OCI-LY3 (cell line): ENCODE measurements around the gene DNAJA2.
A peak's percentile ranks its signal among the peaks of the same experiment; 100 is the strongest.

Experiments used
- H2AFZ ChIP-seq: fragments of 200-600, 300-600 bp; shearing (Covaris generic); 2 replicates; pipeline ENCODE4 v1.6.0; 2014; ENCODE audit warnings: antibody characterized with exemption, low read depth, low read length
- H3K27ac ChIP-seq: fragments of 200-600, 300-600 bp; sonication (generic); 2 replicates; pipeline ENCODE4 v1.5.1; 2014; ENCODE audit warnings: mild to moderate bottlenecking, low read length, moderate library complexity, mixed read lengths
- H3K27me3 ChIP-seq: fragments of 200-600, 300-600 bp; sonication (generic); 2 replicates; pipeline ENCODE4 v1.6.1; 2014; ENCODE audit warnings: low read depth, low read length, mixed read lengths
- H3K36me3 ChIP-seq: fragments of 200-600, 300-600 bp; sonication (generic); replicated peaks from 2 replicates; pipeline ENCODE3; 2014; ENCODE audit warnings: low read depth, low read length, mixed read lengths
- H3K4me1 ChIP-seq: fragments of 300-600, 200-600 bp; sonication (generic); 2 replicates; pipeline ENCODE4 v1.6.1; 2014; ENCODE audit warnings: low read length, mixed read lengths
- H3K4me2 ChIP-seq: fragments of 200-600, 300-600 bp; sonication (generic); 2 replicates; pipeline ENCODE4 v1.6.1; 2014; ENCODE audit warnings: low read length, mixed read lengths
- H3K4me3 ChIP-seq: fragments of 300-600, 200-600 bp; sonication (generic); 2 replicates; pipeline ENCODE4 v1.5.1; 2014; ENCODE audit warnings: antibody characterized with exemption, mild to moderate bottlenecking, low read length, moderate library complexity
- H3K79me2 ChIP-seq: fragments of 300-600, 200-600 bp; shearing (Covaris generic); 2 replicates; pipeline ENCODE4 v1.6.1; 2014; ENCODE audit warnings: mild to moderate bottlenecking, low read length, mixed read lengths
- H3K9ac ChIP-seq: fragments of 300-600, 200-600 bp; shearing (Covaris generic); 2 replicates; pipeline ENCODE4 v1.6.0; 2014; ENCODE audit warnings: mild to moderate bottlenecking, low read length, moderate library complexity
- H3K9me3 ChIP-seq: fragments of 200-600, 300-600 bp; shearing (Covaris generic); 2 replicates; pipeline ENCODE4 v1.6.1; 2014; ENCODE audit warnings: low read length, mixed read lengths; ENCODE audit not compliant: insufficient read depth
- H4K20me1 ChIP-seq: fragments of 200-600, 300-600 bp; sonication (generic); 2 replicates; pipeline ENCODE4 v1.6.1; 2016; ENCODE audit warnings: low read length, mixed read lengths; ENCODE audit not compliant: insufficient read depth
- CTCF ChIP-seq: fragments of 200-600, 300-600 bp; sonication (generic); IDR thresholded peaks from 2 replicates; pipeline ENCODE4 v1.5.1; 2014; ENCODE audit warnings: antibody characterized with exemption, low read length, low read depth
- EZH2phosphoT487 ChIP-seq: fragments of 200-600 bp; shearing (Covaris generic); IDR thresholded peaks from 2 replicates; pipeline ENCODE4 v1.6.1; 2018; ENCODE audit warnings: antibody characterized with exemption, mixed run types, low read depth

The DNAJA2 gene

DNA sequence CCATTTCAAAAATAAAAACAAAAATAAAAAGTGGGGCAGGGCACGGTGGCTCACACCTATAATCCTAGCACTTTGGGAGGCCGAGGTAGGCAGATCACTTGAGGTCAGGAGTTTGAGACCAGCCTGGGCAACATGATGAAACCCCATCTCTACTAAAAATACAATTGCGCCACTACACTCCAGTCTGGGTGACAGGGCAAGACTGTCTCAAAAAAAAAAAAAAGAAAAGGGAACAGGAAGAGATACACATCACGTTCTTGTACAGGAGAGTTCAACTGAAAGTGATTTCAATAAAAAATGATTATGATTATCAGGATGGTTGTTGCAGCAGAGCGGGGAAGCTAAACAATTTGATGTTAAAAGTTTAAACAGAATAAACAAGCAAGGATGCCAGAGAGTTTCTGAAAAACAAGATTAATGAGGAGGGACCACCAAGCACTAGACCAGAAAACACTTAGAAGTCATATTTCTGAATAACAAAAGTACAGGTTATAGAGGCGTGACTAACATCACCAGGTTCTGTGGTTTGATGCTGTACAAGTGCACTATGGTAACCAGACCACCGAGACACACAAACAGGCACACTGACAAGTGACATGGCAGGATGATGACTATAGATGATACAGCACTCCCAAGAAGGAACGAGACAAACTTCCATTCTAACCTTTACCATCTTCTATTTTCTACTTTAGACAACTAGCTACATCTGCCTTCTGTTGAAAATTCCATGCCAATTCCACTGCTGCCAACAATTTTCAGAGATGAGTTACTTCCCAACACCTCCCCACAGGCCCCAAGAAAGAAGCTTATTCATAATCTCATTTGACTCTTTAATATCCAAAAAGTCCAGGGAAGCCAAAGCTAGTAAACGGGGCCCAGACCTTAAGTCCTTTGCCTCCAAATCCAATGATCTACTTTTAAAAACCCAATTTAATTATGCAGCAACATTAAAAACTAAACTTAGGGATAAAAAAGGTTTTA is 11.8 kb downstream of the DNAJA2 start:
- Histone ChIP-seq H2AFZ (no peak overlapping the region), H3K4me1 (no peaks in the 10 kb centered on the region), H3K4me2 (no peak overlapping the region), H3K9me3 (no peaks in the 10 kb centered on the region), H4K20me1 (peaks cover 18% of the 10 kb centered on the region), H3K27me3 (no peaks in the 10 kb centered on the region), H3K36me3 (peaks cover 60% of the 10 kb centered on the region), H3K79me2 (peaks cover 43% of the 10 kb centered on the region), H3K9ac (no peak overlapping the region), H3K4me3 (no peak overlapping the region), H3K27ac (no peak overlapping the region)
- TF ChIP-seq CTCF (no peak), EZH2phosphoT487 (no peak)

GRCh38 chr16:46954562-46954961 is 18.9 kb downstream of the DNAJA2 start:
- Histone ChIP-seq H3K9me3 (no peaks in the 10 kb centered on the region), H3K9ac (no peak overlapping the region), H3K27me3 (no peaks in the 10 kb centered on the region), H3K4me1 (peaks cover 5% of the 10 kb centered on the region), H3K4me2 (no peak overlapping the region), H3K4me3 (no peak overlapping the region), H3K27ac (no peak overlapping the region), H2AFZ (no peak overlapping the region), H3K36me3 (peaks cover 43% of the 10 kb centered on the region), H4K20me1 (peaks cover 3% of the 10 kb centered on the region; the same call in 1 of the 2 replicates), H3K79me2 (peaks cover 8% of the 10 kb centered on the region)
- TF ChIP-seq CTCF (no peak), EZH2phosphoT487 (no peak)

- Histone ChIP-seq H3K79me2 (no peaks in the 10 kb centered on the region), H2AFZ (no peak overlapping the region), H3K9me3 (no peaks in the 10 kb centered on the region), H3K4me1 (peaks cover 29% of the 10 kb centered on the region), H3K27ac (no peak overlapping the region), H3K9ac (no peak overlapping the region), H3K4me2 (no peak overlapping the region), H3K4me3 (no peak overlapping the region), H3K36me3 (peaks cover 9% of the 10 kb centered on the region), H3K27me3 (no peaks in the 10 kb centered on the region), H4K20me1 (no peaks in the 10 kb centered on the region)
- TF ChIP-seq EZH2phosphoT487 (no peak), CTCF (no peak)
These were observed 23.5 kb downstream of the DNAJA2 start for GRCh38 chr16:46950009-46950408.

DNA sequence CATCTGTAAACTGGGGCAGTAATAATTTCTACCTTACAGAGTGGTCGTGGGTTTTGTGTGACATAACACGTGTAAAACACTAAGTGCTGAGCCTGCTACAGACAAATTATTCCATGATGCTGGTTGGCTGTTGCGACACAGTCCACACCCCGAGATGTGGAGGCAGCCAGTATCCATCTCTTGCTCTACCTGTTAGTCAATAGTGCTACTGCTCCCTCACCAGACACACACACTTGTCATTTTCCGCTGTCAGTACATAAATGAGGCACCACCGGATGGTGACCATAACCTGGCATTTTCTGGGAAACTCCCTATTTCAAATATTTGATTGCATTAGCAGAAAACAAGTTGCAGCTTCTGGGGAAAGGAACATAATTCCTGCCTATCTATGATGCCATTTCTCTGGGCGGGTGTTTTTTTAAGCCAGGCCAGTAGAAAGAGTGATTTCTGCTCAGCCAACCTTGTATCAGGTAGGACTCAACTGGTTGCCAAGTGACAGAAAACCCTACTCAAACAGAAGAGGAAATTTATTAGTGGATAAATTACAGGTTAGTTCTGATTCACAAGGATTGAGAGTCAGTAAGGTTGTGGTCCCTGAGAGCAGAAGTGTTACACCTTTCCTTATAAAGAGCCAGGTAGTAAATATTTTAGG is 24.1 kb downstream of the DNAJA2 start:
- no peak for TF ChIP-seq CTCF
- no peak for TF ChIP-seq EZH2phosphoT487
- Histone ChIP-seq H3K27me3 (no peaks in the 10 kb centered on the region), H4K20me1 (no peaks in the 10 kb centered on the region), H3K4me2 (peak overlapping the region; percentile 52), H3K4me1 (peaks cover 29% of the 10 kb centered on the region), H3K79me2 (no peaks in the 10 kb centered on the region), H3K36me3 (peaks cover 3% of the 10 kb centered on the region), H3K9me3 (no peaks in the 10 kb centered on the region), H2AFZ (no peak overlapping the region), H3K4me3 (no peak overlapping the region), H3K9ac (no peak overlapping the region), H3K27ac (no peak overlapping the region)
